Smooth muscle cell of the brain vasculature (primary cell): ENCODE results near the gene MTHFS.
"Not testable (repeated sequence)": the region's sequence is repeated elsewhere in the genome, so short reads cannot be mapped to it uniquely, and the experiment has no call there.

Experiments used
- DNase-seq: peaks from one replicate; pipeline ENCODE4 v3.0.0-alpha.2; 2012; ENCODE audit warnings: low read depth, low spot score

The MTHFS gene

DNA sequence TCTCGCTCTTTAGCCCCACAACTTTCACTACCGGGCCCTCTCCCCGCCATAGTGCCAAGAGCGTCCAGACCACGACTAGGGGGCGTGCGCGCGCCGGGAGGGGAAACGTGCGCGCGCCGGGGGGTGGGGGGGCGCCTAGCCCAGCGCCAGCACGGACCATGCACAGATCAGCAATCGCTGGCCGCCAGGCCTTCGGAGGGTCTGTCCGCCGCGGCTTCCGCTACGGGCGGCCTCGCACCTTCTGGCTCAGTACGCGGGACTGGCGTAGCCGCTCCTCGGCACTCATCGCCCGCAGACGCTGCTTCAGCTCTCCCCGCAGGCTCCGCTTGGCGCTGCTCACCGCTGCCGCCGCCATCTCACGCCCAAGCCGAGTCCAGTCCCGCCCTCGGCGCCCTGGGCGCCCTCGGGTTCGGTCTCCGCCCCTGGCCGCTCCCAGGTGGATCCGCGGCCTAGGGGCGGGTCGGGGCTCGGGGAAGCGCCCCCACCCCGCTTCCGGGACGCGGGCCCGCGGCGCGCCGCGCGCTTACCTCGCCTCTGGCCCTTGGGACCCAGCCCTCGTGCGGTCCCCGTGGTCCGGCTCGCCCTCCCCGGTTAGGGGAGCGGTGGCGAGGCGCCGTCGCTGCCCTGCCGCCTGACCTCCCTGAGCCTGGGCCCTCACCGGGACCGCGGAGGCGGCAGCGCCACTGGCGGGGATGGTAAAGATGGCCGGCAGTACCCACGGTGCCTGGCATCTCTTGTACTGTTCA is at the start of gene MTHFS:
TSS of gene MTHFS (minus strand) at position 381 of the 746 bp plus-strand sequence. CDS start at position 355, 26 bp downstream.
- peak; percentile 23 for DNase-seq

DNA sequence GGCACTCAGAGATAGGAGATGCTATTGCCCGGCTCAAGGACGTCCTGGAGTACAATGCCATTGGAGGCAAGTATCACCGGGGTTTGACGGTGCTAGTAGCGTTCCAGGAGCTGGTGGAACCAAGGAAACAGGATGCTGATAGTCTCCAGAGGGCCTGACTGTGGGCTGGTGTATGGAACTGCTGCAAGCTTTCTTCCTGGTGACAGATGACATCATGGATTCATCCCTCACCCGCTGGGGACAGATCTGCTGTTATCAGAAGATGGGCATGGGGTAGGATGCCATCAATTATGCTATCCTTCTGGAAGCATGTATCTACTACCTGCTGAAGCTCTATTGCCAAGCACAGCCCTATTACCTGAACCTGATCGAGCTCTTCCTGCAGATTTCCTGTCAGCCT is 47.8 kb upstream of the MTHFS start:
- DNase-seq, result no peak

- no peak for DNase-seq
These were observed 47.0 kb upstream of the MTHFS start for GRCh38 chr15:79943820-79944219.

- no peak for DNase-seq
These were observed 46.1 kb upstream of the MTHFS start for GRCh38 chr15:79942741-79943481.

- no peak for DNase-seq
These were observed 42.6 kb upstream of the MTHFS start for GRCh38 chr15:79939399-79939798.

- no peak for DNase-seq
These were observed 41.3 kb upstream of the MTHFS start for GRCh38 chr15:79938143-79938542.

- DNase-seq, result not testable (repeated sequence)
These were observed 38.9 kb upstream of the MTHFS start for GRCh38 chr15:79935556-79936201.

DNA sequence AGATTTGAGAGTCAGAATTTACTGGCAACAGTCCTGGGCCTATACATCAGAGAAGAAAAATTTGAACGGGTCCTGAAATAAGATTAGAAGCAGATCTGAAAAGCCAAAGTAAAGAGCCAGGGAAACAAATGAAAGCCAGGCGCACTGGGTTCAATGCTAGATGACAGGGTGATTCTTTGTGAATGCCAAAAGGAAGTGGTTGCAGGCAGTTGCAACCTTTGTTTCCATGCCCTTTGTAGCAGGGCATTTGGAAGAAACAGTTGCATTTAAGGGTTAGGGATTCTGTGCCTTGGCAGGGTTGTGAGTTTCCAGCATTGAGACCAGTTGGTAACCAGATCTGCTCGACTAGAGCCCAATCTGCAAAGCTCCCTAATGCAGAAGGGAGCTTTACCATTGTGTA is 36.4 kb upstream of the MTHFS start:
- DNase-seq, result no peak

GRCh38 chr15:79932447-79932846 is 35.6 kb upstream of the MTHFS start:
- DNase-seq, result no peak

- no peak for DNase-seq
These were observed 33.7 kb upstream of the MTHFS start for GRCh38 chr15:79930516-79930915.

DNA sequence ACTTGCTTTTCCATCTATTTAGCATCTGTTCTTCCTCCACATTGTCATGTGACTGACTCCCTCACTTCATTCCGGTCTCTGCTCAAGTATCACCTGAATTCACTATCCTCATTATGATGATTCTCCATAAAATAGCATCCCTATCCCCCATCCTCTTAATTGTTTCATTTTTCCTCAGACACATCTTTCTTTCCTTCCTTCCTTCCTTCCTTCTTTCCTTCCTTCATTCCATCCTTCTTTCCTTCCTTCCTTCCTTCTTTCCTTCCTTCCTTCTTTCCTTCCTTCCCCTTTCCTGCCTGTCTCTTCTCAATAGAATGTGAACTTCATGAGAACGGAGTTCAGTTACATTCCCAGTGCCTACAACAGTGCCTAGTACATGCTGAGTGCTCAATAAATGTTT is 32.6 kb upstream of the MTHFS start:
- no peak for DNase-seq

DNA sequence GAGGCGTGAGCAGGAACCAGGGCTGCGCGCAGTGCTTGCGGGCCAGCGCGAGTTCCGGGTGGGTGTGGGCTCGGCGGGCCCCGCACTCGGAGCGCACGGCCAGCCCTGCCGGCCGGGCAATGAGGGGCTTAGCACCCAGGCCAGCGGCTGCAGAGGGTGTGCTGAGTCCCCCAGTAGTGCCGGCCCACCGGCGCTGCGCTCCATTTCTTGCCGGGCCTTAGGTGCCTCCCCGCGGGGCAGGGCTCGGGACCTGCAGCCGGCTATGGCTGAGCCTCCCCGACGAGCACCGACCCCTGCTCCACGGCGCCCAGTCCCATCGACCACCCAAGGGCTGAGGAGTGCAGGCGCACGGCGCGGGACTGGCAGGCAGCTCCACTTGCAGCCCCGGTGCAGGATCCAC is 29.3 kb upstream of the MTHFS start:
- DNase-seq, result not testable (repeated sequence)

DNA sequence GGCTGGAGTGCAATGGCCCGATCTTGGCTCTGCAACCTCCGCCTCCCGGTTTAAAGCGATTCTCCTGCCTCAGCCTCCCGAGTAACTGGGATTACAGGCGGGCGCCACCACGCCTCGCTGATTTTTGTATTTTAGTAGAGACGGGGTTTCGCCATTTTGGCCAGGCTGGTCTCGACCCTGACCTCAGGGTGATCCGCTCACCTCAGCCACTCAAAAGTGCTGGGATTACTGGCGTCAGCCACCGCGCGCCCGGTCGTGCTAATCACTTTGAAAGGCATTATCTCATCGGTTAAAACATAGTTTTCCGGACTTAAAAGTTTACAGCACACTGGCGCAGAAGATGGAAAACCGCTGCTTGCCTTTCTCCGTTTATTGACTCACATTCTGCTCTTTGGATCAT is 27.6 kb upstream of the MTHFS start:
- DNase-seq, result no peak

DNA sequence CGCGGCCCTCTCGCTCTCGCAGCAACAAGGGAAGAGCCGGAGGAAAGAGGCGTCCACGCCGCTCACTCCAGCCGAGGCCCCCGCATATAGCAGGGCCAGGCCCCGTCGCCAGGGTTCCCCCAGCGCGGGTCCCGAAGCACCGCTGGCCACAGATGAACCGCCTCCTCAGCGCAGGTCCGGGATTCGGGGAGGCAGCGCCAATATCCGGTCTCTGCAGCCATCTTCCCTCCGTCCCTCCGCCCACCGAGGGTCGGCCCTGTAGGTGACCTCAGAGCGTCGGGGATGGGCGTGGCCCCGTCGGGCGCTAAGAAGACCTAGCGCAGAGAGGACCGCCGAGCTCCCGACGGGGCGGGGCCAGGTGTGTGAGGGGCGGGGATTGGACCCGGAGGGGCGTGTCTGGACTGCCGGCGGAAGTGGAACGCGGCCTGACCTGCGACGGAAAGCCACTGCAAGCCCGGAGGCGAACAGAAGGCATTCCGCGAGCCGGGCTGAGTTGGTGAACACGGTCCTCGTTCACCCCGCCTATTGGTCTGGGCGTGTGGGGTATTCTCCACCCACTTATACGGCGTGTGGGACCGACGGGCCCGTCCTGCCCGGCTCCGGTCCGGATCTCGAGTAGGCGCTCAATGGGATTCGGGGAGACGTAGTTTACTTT is 26.8 kb upstream of the MTHFS start:
- peak; percentile 73 for DNase-seq

DNA sequence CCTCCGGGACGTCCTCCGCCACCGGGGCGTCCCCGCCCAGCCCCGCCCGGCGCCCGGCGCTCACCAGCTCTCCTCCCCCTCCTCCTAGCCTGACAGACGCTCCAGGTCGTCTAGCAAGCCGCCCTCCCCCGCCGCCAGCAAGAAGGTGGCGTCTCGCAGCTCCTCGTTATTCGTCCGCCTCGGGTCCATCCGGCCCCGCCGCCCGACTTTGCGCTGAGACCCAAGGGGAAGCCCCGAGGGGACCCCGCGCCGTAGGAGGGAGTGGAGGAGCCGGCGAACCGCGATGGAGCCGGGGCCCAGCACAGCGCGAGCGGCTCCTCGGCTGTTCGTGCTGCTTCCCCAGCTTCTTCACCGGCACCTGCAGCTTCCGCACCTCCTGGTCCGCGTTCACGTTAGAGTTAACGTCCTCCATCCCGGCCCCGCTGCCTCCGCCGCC is 26.3 kb upstream of the MTHFS start:
- peak; percentile 10 for DNase-seq

DNA sequence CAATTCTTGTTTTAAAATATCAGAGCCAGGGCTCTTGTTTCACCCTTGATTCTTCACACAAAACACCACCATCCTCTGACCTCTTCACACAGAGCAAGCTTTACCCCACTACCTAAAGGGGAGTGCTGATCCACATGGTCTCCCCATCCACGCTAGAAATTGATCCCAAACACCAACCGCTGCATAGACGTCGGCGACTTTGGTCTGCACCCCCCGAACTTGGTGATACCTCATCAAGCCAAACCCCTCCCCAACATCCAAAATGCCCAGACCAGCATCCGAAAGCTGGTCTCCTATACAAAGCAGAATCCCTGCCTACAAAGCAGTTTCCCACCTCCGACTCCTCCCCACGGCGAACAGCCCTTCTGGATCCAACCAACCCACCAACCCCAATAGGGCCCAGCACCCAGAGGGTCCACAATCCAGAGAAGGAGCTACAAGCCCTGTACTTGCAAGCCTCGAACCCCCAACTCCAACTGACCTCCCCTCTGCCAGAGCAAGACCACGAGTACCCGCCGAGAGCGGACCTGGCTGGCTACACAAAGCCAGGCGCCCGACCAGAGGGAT is 25.8 kb upstream of the MTHFS start:
- DNase-seq, result no peak

DNA sequence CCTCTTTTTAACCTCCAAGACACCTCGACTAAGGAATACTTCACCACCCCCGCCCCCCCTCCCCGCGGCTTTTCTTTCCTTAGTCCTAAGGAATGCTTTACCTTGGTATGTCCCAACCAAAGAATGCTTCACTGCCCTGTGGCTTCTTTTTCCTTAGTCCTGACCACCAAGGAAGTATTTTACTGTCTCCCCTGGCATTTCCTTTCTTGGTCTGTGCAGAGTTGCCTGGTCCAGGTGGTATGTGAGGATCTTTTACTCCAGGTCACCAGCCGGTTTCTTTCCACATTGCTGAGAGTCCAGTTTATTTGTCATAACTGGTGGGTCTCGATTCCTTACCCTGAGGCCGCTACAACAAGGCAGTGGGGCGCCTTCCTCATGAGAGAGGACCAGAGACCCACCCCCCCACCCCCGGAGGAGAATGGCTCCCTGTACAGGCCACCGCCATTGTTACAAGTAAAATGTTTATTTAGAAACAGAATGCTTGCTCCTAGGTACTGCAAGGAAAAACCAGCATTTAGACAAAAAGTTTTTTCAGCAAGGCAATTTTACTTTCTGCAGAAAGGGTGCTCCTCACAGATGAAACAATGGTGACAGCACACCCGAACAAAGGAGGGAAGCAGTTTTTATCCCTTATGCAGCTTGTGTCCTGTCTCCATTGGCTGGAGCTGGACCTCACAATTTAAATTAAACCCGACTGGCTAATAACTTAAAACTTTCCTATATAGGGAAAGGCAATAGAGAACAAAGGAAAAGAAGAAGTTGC is 23.1 kb upstream of the MTHFS start:
- DNase-seq, result no peak

GRCh38 chr15:79919090-79919748 is 22.4 kb upstream of the MTHFS start:
- no peak for DNase-seq

- no peak for DNase-seq
These were observed 21.5 kb upstream of the MTHFS start for GRCh38 chr15:79918278-79918677.

DNA sequence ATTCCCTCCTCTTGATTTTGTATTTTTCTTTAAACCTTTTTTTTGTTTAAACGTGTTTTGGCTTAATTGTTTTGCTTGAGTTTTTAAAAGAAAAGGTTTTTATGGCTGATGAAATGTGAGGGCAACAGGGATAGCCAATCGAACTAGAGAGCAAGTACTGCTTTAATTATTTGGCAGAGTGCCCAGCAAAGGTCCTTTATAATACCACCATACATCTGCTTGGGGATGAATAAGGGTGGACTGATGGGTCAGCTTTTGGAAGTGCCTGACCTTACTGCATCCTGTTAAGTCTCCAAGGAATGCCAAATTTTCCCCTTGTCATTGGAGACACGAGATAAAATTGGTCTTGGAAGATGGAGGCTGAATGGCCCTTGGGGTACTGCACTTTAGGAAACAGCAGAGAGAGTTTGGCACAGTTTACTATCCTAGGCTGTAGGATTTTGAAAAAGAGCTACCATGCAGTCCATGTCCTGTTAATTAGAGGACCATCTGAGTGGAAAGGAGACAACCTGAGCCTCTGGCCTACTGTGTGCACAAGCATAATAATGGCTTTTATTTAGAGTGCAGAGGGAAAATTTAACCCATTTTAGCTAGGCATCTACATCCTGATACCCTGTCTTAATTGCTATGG is 19.8 kb upstream of the MTHFS start:
- no peak for DNase-seq
